ENCODE data around the gene FLNB.

GRCh38 chr3:58090351-58090750, 82.1 kb downstream of the FLNB start:
- no peak for TF ChIP-seq ELF4 (CRISPR knock-in tag; IDR thresholded peaks at IDR 0.05; ENCODE audit: low read depth)
- TF ChIP-seq, protein P1, sequence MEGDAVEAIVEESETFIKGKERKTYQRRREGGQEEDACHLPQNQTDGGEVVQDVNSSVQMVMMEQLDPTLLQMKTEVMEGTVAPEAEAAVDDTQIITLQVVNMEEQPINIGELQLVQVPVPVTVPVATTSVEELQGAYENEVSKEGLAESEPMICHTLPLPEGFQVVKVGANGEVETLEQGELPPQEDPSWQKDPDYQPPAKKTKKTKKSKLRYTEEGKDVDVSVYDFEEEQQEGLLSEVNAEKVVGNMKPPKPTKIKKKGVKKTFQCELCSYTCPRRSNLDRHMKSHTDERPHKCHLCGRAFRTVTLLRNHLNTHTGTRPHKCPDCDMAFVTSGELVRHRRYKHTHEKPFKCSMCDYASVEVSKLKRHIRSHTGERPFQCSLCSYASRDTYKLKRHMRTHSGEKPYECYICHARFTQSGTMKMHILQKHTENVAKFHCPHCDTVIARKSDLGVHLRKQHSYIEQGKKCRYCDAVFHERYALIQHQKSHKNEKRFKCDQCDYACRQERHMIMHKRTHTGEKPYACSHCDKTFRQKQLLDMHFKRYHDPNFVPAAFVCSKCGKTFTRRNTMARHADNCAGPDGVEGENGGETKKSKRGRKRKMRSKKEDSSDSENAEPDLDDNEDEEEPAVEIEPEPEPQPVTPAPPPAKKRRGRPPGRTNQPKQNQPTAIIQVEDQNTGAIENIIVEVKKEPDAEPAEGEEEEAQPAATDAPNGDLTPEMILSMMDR (IDR thresholded peaks at IDR 0.05): no peak
- TF ChIP-seq ZNF317 (CRISPR knock-in tag; IDR thresholded peaks at IDR 0.05; ENCODE audit: borderline replicate concordance, low read depth): no peak
- no peak for TF ChIP-seq SMAD4 (CRISPR knock-in tag; IDR thresholded peaks at IDR 0.05)
- TF ChIP-seq, protein P2, sequence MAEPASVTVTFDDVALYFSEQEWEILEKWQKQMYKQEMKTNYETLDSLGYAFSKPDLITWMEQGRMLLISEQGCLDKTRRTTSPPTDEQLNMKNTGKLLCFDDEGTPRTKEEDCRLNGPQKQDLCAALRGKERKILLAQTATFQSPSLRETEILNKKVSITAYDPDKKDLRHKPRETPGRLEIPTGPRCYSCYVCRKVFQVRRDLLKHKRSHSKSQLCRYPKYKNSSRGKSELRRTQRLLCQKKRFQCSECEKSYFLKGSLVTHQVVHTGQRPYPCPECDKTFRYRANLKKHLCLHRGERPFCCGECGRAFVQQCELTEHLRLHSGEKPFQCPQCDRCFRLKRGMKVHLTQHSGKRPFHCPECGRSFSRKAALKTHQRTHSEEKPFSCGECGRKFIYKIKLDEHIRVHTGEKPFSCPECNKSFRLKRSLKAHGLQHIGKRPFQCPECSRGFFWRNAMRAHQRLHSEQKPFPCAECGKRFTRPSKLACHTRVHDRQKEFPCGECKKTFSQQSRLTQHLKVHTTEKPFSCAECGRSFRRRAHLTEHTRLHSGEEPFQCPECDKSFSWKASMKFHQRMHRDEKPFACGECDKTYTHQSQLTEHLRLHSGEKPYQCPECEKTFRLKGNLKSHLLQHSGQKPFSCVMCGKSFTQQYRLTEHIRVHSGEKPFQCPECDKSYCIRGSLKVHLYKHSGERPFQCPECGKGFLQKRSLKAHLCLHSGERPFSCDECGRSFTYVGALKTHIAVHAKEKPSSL (CRISPR knock-in tag; conservative IDR thresholded peaks at IDR 0.05): no peak
